Fibroblast of skin of left biceps (primary cell): ENCODE results near the gene C6orf132.

Source experiments
- DNase-seq, 2 experiments: peaks; one replicate each; pipeline ENCODE4 v3.0.0-alpha.2; 2013; ENCODE audit warnings: low read depth in 2 of 2

C6orf132 gene

GRCh38 chr6:42084889-42085288 is 57.5 kb downstream of the C6orf132 start:
- DNase-seq = no peak

GRCh38 chr6:42083530-42083929 is 58.9 kb downstream of the C6orf132 start:
- no peak for DNase-seq

- no peak for DNase-seq
Measured at GRCh38 chr6:42079941-42080464, 62.4 kb downstream of the C6orf132 start.

GRCh38 chr6:42078386-42078785 is 64.0 kb downstream of the C6orf132 start:
- DNase-seq = no peak

GRCh38 chr6:42075159-42075838 is 67.1 kb downstream of the C6orf132 start:
- peak in 1 of 2 experiments; percentile 40 for DNase-seq

GRCh38 chr6:42073287-42073686 is 69.1 kb downstream of the C6orf132 start:
- no peak for DNase-seq

GRCh38 chr6:42071881-42072583 is 70.4 kb downstream of the C6orf132 start:
- no peak for DNase-seq

- no peak for DNase-seq
Measured at GRCh38 chr6:42068872-42069522, 73.4 kb downstream of the C6orf132 start.

- no peak for DNase-seq
Measured at GRCh38 chr6:42068173-42068572, 74.2 kb downstream of the C6orf132 start.

GRCh38 chr6:42066156-42066675 is 76.2 kb downstream of the C6orf132 start:
- no peak for DNase-seq

- no peak for DNase-seq
Measured at GRCh38 chr6:42059743-42060142, 82.7 kb downstream of the C6orf132 start.

- DNase-seq = no peak
Measured at GRCh38 chr6:42053601-42054000, 88.8 kb downstream of the C6orf132 start.

GRCh38 chr6:42051268-42051653 is 91.2 kb downstream of the C6orf132 start:
- DNase-seq = no peak
